GM21381 (cell line): ENCODE results near the gene CIRBP.

Source experiments
- ATAC-seq: cut with Tn5 transposase; IDR thresholded peaks from one replicate; pipeline ENCODE4 v1.9.1; 2021; ENCODE audit warnings: mild to moderate bottlenecking, moderate library complexity; ENCODE audit not compliant: unreplicated experiment

The CIRBP gene

DNA sequence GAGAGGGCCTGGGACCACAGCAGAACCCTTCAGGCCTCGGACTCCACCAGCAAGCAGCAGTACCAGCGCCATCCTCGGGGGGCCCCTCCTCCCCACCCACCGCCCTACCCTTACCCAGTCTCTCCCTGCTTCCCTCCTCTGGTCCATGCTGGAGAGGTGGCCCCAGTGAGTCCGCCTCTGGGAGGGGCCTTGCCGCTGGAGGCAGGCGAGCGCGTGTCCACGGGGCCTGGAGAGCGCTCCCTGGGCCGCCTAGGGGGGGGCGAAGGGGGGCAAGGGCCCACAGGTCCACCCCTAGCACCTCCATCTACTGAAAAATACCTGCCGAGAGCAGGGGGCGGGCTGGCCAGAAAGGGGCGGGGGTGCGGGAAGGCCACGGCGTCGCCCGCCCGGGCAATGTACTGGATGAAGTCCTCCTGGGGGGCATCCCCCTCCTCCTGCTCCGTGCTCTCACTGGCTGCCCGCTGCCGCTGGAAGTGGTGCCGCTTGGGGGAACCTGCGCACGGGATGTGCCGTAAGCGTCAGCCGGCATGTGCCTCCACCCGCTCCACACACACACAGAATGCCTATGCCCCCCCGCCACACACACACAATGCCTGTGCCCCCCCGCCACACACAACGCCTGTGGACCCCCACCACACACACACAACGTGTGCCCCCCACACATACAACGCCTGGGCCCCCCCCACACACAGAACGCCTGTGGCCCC is 38.2 kb upstream of the CIRBP start:
- ATAC-seq, result no peak

DNA sequence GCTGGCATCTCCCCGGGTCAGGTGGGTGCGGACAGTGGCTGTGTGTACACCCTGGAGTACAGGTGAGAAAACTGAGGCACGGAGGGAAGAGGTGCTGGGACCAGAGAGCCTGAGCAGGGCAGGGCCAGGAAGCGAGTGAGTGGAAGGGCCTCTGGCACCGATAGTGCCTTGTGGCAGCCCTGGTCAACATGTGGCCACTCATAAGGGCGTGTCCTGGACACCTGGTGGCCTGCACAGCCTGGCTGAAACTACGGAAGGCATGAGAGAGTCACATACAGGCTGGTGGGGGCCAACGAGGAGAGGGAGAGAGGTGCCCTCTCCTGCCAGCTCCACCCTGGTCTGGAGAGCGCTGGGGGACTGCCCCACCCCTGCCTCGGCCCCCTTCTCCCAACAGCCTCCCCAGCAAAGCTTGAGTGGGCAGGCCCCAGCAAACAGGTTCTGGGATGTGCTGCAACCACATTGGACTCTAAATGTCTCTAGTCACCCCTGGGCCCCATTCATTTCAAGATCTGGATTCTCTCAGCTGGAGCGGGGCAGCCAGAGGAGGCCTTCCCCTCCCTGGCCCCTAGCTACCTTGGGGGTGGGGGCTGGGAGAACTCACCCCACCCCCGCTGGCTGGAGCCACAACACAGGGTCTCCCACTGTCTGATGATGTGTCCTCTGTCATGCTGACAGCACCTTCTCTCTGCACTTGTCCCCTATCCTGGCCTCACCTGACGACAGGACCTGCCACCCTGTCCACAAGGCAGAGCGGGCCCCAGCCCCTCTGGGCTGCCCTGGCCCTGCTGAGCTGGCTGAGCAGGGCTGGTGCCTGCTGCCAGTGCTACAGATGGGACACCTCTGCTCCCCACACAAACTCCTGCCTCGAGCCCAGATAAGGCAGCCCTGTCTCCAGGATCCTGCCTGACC is 37.1 kb upstream of the CIRBP start:
- no peak for ATAC-seq

DNA sequence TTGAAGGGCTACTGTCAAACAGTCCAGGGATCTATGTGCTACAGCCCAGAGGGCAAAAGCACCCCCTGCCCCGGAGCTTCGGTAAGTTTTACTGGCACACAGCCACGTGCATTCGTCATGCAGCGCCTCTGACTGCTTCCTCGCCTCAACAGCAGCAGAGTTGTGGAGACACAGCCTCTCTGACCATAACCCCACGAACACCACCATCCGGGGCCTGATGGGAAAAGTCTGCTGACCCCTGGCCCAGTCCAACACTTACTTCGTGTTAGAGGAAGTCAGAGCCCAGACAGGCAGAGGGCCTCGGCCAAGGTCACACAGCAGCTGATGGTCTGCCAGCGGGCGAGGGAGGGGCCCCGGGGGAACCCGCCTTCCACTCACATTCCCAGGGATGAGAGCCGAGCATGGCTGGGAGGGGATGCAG is 36.5 kb upstream of the CIRBP start:
- ATAC-seq, result no peak

DNA sequence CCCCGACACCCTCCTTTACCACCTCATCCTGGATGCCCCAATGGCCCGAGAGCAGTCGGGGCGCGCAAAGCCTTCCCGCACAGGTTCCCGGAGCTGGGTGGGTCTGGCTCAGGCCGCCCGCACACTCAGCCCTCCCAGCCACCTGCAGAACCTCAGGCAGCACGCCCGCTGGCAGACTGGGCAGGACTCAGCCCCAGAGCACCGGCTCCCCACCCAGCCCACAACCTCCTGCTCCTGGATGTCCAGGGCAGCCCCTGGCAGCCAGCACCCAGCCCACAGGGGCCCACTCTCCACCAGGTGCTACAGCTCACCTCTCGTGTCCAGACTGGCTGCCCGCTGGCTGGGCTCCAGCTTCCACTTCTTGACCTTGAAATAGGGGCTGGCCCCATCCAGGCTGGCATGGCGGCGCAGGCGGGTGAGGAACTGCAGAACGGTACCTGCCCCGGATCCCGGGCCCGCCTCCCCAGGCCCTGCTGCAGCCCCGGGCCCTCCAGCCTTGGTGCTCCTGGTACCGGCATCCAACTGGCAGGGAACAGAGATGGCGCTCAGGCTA is 35.9 kb upstream of the CIRBP start:
- no peak for ATAC-seq

DNA sequence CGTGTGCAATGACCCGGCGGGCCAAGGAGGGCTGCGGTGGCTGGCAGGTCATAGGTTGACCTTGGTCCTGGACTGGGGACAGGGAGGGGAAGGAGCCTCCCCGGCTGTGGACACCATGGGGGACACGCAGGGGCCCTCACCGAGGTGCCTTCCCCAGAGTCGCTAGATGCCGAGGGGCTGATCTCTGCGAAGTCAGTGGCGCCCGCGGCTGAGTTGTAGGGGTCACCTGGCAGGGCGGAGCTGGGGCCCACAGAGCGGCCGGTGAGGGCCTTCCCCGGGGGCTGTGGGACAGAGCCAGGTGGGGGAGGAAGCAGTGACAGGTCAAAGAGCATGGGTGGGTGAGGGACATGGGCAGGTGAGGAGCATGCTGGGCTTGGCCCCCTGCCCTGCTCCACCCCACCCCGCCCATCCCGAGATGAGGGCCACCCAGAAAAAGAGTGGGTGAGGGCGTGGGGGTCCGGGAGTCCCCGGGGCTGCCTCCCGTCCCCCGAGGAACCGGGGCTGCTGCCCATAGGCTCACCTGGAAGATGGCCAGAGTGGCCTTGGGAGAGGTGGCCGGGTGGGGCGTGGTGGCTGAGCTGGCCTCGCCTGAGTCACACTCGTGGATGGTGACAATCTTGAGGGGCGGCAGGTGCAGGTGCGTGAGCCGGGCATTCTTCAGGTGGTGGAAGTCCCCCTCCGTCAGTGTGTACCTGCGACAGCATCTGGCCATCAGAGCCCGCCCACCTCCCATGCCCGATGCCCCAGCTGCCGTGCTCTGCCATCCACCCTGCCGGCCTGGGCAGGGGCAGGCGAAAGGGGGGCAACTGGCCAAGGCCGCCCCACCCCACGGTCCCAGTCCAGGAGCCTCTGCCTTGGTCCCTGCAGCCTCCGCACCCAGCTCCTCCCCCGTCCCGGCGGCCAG is 34.8 kb upstream of the CIRBP start:
- no peak for ATAC-seq

DNA sequence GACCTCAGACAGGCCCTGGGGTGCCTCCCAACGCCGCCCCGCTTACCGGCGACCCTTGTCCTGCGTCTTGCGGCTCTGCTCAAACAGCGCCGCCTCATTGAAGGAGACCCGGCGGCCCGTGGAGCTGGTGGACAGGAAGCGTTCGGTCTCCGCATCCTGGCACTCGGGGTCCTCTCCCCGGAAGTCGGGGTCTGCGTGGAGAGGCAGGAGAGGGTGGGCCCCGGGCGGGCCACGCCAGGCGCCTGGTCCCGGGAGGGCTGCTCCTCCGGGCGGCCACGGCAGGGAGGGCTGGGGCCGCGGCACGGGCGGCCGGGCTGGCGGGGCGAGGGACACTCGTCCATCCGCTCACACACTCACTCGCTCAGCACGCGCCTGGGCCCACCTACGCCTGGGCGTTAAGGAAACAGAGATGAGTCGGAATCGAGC is 34.2 kb upstream of the CIRBP start:
- no peak for ATAC-seq

DNA sequence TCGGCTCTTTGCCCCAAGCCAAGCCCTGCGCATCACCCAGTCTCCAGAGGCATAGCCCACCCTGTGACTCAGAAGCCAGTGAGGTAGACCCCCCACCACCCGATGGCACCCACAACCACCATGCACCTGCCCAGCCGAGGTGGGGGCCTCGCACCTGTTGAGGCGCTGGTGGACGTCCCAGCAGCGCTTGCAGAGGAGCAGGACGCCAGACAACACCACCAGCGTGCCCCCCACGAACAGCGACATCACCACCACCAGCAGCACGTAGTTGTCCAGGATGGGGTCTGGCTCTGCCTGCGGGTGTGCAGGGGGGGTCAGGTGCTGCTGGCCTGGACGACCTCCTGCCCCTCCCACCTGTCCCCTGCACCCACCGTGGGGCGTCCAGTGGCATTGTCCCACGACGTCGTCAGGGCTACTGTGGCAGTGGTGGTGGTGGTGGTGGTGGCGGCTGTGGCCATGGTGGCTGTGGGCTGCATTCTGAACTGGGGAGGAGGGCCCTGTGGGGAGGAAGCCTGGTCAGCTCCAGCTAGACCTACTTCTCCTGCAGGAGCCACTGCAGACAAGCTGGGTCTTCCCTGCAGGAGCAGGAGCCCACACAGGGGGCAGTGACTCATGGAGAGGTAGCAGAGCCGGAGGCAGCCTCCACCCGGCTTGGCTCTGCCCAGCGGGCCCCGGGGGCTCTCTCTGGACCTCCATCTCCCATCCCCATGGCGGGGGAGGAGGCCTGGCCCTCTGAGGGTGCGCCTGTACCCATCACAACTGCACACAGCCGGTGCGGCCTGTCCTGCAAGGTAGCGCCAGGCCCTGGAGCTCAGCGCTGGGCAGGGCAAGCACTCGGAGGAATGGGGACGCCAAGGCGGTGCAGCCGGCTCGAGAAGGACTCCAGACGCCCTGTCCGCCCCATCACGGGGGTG is 33.2 kb upstream of the CIRBP start:
- ATAC-seq, result no peak

DNA sequence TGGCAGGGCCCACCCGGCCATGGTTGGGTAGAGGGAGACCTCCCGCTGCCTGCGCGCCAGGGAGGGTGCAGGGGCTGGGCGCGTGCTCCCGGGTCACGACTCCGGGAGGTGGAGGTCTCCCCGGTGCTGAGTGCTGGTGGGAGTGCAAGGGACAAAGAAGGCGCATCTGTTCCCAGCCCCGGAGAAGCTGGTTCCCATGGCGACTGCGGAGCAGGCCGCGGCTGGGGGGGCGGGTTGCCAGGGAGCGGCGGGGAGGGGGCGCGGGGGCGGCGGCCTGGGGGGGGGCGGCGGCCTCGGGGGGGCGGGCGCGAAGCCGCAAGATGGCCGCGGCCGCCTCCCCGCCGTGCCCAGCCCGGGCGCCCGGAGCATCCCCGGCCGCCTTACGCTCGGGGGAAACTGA is 32.6 kb upstream of the CIRBP start:
- ATAC-seq, result no peak

DNA sequence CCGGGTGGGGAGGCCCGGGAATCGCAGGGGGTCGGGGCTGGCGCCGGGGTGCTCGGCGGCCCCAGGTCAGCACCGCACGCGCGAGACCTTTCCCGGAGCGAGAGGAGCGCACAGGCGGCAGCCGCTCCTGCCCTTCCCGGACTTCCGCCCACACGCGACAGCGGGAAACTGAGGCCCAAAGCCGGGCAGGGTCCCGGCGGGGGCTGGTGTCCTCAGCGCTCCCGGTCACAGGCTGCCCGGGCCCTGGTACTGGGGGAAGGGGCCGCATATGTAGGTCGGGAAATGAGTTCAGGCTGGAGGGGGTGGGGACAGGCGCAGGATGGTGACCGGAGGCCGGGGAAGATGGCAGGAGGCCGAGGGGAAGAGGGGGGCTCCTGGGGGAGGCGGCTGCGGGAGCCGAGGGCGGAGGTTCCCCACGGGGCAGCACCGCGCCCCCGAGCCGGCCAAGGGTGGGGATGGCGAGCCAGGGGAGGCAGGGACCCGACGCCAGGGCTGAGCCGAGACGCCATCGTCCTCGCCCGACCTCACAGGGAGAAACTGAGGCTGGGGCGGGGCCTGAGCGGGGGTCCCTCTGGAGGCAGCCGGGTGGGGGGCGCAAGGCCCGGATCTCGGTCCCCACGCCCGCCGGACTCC is 32.0 kb upstream of the CIRBP start:
- no peak for ATAC-seq

DNA sequence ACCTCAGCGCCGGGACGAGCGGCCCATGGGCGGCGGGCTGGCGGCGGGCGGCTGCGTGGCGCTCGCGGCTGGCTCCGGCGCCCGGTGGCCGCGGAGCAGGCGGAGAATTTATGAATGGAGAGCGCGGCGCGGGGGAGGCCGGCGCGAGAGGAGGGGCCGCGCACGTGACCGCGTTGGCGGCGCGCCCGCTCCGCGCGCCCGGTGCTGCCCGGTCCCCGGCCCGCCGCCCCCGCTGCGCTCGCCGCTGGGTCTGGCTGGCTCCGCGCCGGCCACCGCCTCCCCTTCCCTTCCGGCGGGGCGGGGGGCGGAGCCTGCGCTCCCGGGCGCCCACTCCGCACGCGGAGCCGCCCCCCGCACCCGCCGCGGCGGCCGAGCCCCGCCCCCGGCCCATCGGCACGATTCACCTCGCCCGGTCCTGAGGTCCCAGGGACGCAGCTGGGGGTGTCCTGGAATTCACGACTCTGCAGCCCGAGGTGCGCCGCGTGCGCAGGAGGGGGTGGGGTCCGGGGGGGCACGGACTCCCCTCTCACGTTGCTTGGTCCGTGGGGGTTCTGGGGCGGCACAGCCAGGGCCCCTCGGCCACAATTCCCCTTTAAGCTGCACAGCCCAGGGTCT is 31.3 kb upstream of the CIRBP start, which contains the start of gene CBARP:
TSS of gene CBARP (minus strand) at position 252 of the 615 bp plus-strand sequence. CDS start 1,905 bp downstream, outside the sequence.
- ATAC-seq, result no peak

DNA sequence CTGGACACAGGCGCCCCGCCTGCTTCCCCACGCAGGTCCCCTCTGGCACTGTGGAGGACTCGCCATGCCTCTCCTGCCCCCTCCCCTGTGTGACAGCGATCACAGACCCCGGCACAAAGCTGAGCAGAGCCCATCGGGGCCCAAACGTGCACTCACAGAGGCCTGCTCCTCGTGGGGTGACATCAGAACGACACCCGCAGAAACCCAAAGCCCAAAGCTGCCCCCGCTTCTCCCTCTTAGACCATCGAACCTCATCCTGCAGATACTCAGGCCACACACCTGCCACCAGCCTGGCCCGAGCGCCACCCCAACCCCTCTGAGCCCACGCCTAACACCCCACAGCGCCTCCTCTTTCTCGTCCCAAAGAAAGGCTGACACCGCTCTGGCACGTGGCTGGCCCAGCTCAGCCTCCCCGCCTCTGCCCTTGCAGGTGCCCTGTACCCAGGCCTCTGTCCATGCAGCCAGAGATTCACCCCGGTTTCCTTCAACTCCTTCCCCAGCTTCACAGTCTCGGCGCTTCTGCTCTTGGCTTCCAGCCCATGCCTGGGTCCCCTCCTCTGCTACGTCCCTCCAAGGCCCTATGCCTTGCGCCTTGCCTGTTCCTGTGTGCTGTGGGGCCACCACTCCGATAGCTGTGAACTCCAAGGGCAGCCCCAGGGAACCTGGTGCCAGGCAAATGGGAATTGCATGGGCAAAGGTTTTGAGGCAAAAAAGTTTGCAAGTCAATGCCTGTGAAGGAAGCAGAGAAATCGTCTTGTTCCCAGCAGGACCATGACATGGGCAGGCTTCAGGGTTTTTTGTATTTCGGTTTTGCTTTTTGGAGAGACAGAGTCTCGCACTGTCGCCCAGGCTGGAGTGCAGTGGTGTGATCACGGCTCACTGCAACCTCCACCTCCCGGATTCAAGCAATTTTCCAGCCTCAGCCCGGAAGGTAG is 30.5 kb upstream of the CIRBP start:
- ATAC-seq, result no peak

DNA sequence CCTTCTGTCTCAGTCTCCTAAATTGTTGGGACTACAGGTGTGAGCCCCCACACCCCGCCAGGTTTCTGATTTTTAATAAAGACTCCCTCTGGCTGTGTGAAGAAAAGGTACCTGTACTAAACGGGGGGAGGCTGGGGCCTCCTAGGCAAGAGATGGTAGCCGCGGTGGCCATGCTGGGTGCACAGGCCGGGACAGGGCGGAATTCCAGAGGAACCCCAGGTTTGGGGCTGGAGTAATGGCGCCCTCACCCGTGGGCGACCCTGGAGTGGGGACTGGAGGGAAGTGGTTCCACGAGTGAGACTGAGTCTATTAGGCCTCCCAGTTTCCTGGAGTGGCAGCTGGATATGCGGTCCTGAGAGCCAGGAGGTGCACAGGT is 29.7 kb upstream of the CIRBP start:
- no peak for ATAC-seq

DNA sequence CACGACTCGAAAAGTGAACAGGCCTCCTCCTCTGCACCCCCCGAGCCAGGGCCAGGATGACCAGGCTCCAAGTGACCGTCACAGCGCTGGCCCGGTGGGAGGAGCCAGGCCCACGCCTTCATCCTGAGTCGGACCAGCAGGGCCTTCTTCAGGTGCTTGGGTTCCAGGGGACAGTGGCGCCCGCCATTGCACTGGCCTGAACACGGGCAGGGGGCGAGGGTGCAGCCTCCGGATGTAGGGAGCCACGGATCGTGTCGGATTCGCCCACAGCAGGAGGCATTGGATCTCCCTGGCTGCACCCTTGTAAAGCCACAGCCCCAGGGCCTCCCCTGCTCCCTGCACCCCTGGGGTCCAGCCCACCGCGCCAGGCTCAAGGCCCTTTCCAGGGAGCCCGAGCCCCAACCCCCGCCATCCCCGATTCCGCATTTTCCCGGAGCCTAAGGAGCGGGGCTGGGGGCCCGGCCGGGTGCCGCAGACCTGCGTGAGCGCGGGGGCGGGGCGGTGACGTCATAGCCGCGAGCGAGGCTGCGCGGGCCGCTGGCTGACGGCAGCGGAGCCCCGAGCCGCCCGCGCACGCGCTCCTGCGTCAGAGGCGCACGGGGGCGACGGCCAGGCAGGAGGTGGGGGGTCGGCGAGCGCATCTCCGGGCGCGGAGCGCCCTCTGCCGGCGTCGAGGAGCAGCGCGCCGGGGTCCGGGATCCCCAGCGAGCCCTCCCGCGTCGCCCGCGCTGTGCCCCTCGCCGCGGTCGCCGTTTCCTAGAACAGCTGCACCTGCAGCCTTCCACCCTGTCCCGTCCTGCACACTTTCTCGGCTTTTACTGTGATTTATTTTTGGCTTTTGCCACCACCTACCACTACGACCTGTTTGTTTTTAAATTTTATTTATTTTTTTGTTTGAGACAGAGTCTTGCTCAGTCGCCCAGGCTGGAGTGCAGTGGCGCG is 29.1 kb upstream of the CIRBP start:
- no peak for ATAC-seq

DNA sequence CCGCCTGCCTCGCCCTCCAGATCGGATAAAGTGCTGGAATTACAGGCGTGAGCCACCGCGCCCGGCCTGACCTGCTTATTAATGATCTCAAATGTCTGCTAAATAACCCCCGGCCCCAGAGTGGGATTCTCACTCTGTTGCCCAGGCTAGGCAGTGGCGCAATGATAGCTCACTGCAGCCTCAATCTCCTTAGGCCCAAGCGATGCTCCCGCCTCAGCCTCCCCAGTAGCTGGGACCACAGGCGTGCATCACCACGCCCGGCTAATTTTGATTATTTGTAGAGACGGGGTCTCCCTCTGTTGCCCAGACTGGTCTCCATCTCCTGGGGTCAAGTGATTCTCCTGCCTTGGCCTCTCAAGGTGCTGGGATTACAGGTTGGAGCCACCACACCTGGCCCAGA is 28.2 kb upstream of the CIRBP start:
- no peak for ATAC-seq

DNA sequence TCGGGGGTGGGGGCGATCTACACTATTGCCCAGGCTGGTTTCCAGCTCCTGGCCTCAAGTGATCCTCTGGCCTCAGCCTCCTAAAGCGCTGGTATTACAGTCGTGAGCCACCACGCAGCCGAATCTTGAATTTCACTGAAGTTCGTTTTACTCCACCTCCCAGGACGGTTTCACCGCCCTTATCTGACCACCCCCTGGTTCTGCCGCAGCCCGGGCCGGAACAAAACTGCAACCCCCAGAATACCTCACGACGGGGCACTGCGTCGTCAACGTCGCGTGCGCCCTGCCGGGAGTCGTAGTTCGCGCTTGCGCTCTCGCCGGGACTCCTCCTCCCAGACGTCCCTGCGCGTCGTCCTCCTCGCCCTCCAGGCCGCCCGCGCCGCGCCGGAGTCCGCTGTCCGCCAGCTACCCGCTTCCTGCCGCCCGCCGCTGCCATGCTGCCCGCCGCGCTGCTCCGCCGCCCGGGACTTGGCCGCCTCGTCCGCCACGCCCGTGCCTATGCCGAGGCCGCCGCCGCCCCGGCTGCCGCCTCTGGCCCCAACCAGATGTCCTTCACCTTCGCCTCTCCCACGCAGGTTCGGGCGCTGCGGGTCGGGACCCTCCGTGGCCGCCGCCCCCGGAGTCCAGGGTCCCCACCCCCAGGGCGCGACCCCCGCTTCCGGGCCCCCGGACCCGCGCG is 27.6 kb upstream of the CIRBP start, which contains the start of gene ATP5F1D:
TSS of gene ATP5F1D (plus strand) at position 335 of the 679 bp plus-strand sequence. CDS start at position 435, 100 bp downstream.
- ATAC-seq, result peak; percentile 57
